H1 (cell line): ENCODE measurements around the gene VGLL3. TPM values are rescaled to one million over a fixed set of nuclear protein-coding genes. Genes with fewer than 3 reads are reported as not detected.

ENCODE experiments used
- ASH2L ChIP-seq: fragments of 200-600, 300-600 bp; sonication (generic); IDR thresholded peaks from one replicate; pipeline ENCODE4 v1.7.1; 2017; ENCODE audit warnings: low read length
- EZH2 ChIP-seq: fragments of 200-600 bp; sonication (generic); IDR thresholded peaks from 2 replicates; pipeline ENCODE4 v1.7.1; 2012; ENCODE audit warnings: low read depth, mild to moderate bottlenecking, moderate library complexity, low read length, inconsistent platforms; ENCODE audit not compliant: severe bottlenecking
- HDAC6 ChIP-seq: IDR thresholded peaks from one replicate; pipeline ENCODE4 v1.7.1; 2012; ENCODE audit warnings: low read depth, mild to moderate bottlenecking, inconsistent platforms, low read length, moderate library complexity
- SP1 ChIP-seq: IDR thresholded peaks from 2 replicates; pipeline ENCODE4 v1.6.1; 2011; ENCODE audit warnings: low read depth, low read length
- polyA plus RNA-seq, 7 experiments: library from polyadenylated mRNA; depleted of rRNA in 3 of 7; stranded (reverse) in 5 of 7; unstranded in 2 of 7; fragments of >200 nt in 5 of 7; fragments of 200-250 nt in 2 of 7; gene quantifications; 1 replicate in 5 of 7; 2 replicates in 1 of 7; 4 replicates in 1 of 7; pipeline versions ENCODE4 v1.2.1 to v1.2.3, GENCODE V29; 2011 to 2013; ENCODE audit warnings: missing spikeins in 2 of 7, mixed read lengths in 2 of 7
- total RNA-seq: library from RNA; stranded (reverse); fragmentation: NEBNext Ultra II Directional; extraction: Animal tissue kit (Norgen Biotek cat#: 25700); gene quantifications from 2 replicates; pipeline ENCODE4 v1.2.1, GENCODE V29; 2021

VGLL3 gene
- total and polyA plus RNA-seq, 2 of the 8 experiments (the other 6 are each of a cell fraction or from before 2014, with no cell fraction given), result 13.4 to 24.2 TPM

DNA sequence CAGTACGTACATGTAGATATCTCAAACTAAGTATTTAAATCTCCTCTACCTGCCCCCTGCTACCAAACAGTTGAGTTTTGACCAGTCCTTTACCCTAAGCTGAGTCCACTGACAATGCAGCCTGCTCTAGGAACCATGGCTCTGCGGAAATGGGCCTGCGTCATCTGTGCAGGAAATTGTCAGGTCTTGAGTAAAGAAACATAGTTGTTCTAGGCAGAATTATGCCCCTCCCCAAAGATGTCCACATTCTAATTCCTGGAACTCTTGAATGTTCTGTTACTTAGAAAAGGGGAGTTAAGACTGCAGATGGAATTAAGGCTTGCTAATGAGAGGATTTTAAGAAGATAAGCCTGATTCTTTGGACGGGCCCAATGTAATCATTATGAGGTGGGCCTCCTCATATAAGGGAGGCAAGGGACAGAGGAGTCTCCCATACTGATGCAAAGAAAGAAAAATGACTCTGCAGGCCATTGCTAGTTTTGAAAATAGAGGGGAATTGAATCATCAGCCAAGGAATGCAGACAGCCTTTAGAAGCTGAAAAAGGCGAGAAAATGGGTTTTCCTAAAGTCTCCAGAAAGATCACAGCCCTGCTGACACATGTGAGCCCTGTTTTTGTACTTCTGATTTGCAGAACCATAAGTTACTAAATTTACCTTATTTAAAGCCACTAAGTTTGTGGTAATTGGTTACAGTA, 5.5 kb upstream of the VGLL3 start (continued):
- TF ChIP-seq EZH2 (no peak), HDAC6 (no peak), ASH2L (no peak), SP1 (no peak)
